ENCODE data around the gene ST8SIA3.

GRCh38 chr18:57362714-57363113 is 10.4 kb downstream of the ST8SIA3 start:
- TF ChIP-seq CTCF (optimal IDR thresholded peaks at IDR 0.05 in 1 of 3, IDR thresholded peaks at IDR 0.05 in 1 of 3, conservative IDR thresholded peaks at IDR 0.05 in 1 of 3; ENCODE audit: extremely low read depth in 1 of 3, insufficient read depth in 2 of 3, low read length in 3 of 3) (no peak), EZH2 (IDR thresholded peaks at IDR 0.05; ENCODE audit: low read length) (no peak)

All from keratinocyte (primary cell).